A549 (cell line): ENCODE measurements around the gene LRRC4C.

Experiments
- EP300 ChIP-seq, 2 experiments: fragments of >200 bp; sonication (Bioruptor Twin); formaldehyde crosslinking; IDR thresholded peaks; 2 replicates in 1 of 2; 3 replicates in 1 of 2; pipeline ENCODE4 v1.6.1; 2016 to 2017
- MYC ChIP-seq: IDR thresholded peaks from 2 replicates; pipeline ENCODE4 v1.6.1; 2012; ENCODE audit warnings: mild to moderate bottlenecking, inconsistent platforms, low read length, improper control_type of control experiment, borderline replicate concordance
- TF ChIP-seq, protein P1 (sequence below): fragments of >200 bp; sonication (Bioruptor Twin); formaldehyde crosslinking; IDR thresholded peaks from 3 replicates; pipeline ENCODE4 v1.5.1; 2016

DNA sequence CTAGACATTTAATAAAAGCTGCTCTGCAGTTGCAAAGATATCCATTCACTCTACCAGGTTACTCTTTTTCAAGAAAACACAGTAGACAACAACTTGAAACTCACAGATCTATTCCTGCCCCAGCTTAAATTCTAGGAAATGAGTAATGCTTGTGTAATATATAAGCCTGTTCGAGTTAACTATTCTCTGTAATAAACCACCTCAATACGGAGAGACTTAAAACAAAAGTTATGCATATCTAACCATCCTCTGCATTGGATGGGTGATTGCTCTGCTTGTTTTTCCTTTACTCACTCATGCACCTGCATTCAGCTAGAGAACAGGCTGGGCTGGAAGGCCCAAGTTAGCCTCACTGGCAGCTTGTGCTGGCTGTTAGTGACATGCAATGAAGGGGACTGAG lies 13.3 kb downstream of the LRRC4C start:
- TF ChIP-seq MYC (no peak), EP300 (IDR thresholded peaks at IDR 0.05) (no peak)
- TF ChIP-seq, protein P1, sequence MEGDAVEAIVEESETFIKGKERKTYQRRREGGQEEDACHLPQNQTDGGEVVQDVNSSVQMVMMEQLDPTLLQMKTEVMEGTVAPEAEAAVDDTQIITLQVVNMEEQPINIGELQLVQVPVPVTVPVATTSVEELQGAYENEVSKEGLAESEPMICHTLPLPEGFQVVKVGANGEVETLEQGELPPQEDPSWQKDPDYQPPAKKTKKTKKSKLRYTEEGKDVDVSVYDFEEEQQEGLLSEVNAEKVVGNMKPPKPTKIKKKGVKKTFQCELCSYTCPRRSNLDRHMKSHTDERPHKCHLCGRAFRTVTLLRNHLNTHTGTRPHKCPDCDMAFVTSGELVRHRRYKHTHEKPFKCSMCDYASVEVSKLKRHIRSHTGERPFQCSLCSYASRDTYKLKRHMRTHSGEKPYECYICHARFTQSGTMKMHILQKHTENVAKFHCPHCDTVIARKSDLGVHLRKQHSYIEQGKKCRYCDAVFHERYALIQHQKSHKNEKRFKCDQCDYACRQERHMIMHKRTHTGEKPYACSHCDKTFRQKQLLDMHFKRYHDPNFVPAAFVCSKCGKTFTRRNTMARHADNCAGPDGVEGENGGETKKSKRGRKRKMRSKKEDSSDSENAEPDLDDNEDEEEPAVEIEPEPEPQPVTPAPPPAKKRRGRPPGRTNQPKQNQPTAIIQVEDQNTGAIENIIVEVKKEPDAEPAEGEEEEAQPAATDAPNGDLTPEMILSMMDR: no peak
